ENCODE results near the gene PCGF5.

The PCGF5 gene

GRCh38 chr10:91210014-91210413, 10.4 kb upstream of the PCGF5 start:
- TF ChIP-seq CTCF (IDR thresholded peaks at IDR 0.05; ENCODE audit: low read depth, low read length, missing control alignments): no peak
- H3K4me3 ChIP-seq (ENCODE audit: low read depth, low read length): no peak overlapping the region
- no peak for DNase-seq (ENCODE audit: low read depth)
- in situ Hi-C loops (cut with HindIII; ENCODE audit: low sequenced_read_pairs): no loop called here

- in situ Hi-C loops (cut with HindIII; ENCODE audit: low sequenced_read_pairs): no loop called here
- TF ChIP-seq CTCF (IDR thresholded peaks at IDR 0.05; ENCODE audit: low read depth, low read length, missing control alignments): no peak
- no peak for DNase-seq (ENCODE audit: low read depth)
- no peak overlapping the region for H3K4me3 ChIP-seq (ENCODE audit: low read depth, low read length)
Measured at GRCh38 chr10:91210435-91210834, 10.0 kb upstream of the PCGF5 start.

- DNase-seq (ENCODE audit: low read depth): no peak
- no peak for TF ChIP-seq CTCF (IDR thresholded peaks at IDR 0.05; ENCODE audit: low read depth, low read length, missing control alignments)
- H3K4me3 ChIP-seq (ENCODE audit: low read depth, low read length): no peak overlapping the region
- in situ Hi-C loops (cut with HindIII; ENCODE audit: low sequenced_read_pairs): no loop called here
Measured at GRCh38 chr10:91211675-91212074, 8.8 kb upstream of the PCGF5 start.

- in situ Hi-C loops (cut with HindIII; ENCODE audit: low sequenced_read_pairs): no loop called here
- DNase-seq (ENCODE audit: low read depth): no peak
- no peak overlapping the region for H3K4me3 ChIP-seq (ENCODE audit: low read depth, low read length)
- no peak for TF ChIP-seq CTCF (IDR thresholded peaks at IDR 0.05; ENCODE audit: low read depth, low read length, missing control alignments)
Measured at GRCh38 chr10:91214911-91215310, 5.6 kb upstream of the PCGF5 start.

GRCh38 chr10:91215384-91215783, 5.1 kb upstream of the PCGF5 start:
- no peak overlapping the region for H3K4me3 ChIP-seq (ENCODE audit: low read depth, low read length)
- DNase-seq (ENCODE audit: low read depth): no peak
- in situ Hi-C loops (cut with HindIII; ENCODE audit: low sequenced_read_pairs): no loop called here
- TF ChIP-seq CTCF (IDR thresholded peaks at IDR 0.05; ENCODE audit: low read depth, low read length, missing control alignments): no peak

- no peak for DNase-seq (ENCODE audit: low read depth)
- in situ Hi-C loops (cut with HindIII; ENCODE audit: low sequenced_read_pairs): no loop called here
- peak overlapping the region; percentile 69 for H3K4me3 ChIP-seq (ENCODE audit: low read depth, low read length)
- no peak for TF ChIP-seq CTCF (IDR thresholded peaks at IDR 0.05; ENCODE audit: low read depth, low read length, missing control alignments)
Measured at GRCh38 chr10:91219371-91220193, 881 bp upstream of the PCGF5 start.

Data from astrocyte of the cerebellum (primary cell).